Hippocampal formation (tissue), 2 donors: ENCODE measurements around the gene GRAMD2B.
A peak's percentile ranks its signal among the peaks of the same experiment; 100 is the strongest.

ENCODE experiments used
- DNase-seq, 2 donors: peaks; one replicate each; lab custom pipeline; 2025; lab: John Stamatoyannopoulos, UW

GRAMD2B gene

DNA sequence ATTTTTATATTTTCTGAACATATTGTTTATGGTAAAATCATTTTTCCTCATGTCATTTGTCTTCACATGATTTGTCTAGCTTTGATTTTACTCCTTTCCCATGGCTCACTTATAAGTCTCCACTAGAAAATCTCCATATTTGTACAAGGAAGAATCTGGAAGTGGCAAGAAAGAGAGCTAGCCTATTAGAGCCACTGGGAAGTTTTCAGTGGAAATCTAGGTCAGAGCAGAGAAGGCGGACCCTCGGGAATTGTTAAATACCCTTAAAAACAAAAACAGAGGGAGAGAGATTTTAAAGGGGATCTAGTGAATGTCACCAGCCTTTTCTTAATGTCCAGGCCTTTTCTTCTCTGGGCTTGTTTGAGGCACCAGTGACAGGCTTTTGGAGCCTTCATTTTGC, 56.6 kb downstream of the GRAMD2B start:
- DNase-seq, result no peak

DNA sequence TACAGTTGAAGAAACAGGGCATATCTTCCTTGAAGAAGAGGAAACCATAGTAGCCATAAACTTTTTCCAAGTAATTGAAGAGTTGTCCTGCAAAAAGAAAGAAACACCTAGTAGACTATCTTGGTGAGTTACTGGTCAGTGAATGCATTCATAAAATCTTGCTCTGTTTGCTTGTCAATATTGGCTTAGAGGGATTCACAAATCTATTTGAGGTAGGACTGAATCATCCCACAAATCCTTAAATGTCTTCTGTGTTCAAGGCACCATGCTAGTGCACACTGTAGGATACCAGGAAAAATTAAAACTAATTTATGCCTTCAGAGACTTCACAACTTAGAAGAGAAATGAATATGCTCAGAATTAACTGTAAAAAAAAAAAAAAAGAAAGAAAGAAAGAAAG, 57.6 kb downstream of the GRAMD2B start:
- DNase-seq, result no peak

DNA sequence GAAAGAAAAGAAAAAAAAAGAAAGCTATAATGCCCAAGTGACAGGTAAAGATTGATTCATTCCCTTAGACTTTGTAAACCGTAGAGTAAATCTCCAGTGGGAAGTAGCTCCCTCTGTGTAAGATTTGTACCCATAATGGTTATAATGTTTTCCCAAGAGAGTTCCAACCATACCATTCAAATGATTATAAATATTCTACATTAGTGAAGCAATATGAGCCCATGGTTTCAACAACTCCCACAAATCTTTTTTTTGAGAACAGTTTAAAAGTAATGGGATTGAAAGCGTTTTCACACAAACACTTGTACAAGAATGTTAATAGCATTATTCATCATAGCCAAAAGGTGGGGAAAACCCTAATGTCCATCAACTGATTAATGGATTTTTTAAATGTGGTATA, 58.0 kb downstream of the GRAMD2B start:
- DNase-seq, result no peak

DNA sequence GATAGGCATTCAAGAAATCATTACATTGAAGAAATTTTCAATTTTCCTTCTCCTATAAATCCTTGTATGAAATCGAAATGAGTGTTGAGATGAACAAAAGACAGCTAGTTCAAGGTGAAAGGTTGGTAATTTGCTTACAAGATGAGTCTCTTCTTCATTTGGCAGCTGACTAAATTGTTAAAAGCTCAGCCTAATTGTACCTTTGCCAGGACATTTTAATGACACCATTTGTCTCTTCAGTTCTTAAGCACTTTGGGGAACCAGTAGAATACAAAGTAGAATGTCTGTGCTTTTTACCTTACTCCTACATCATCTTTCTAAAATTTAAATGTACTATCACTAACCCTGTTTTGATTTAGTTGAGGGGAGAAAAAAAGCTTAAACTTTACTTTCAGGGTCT, 59.4 kb downstream of the GRAMD2B start:
- peak in 1 of 2 donors; percentile 16 for DNase-seq

DNA sequence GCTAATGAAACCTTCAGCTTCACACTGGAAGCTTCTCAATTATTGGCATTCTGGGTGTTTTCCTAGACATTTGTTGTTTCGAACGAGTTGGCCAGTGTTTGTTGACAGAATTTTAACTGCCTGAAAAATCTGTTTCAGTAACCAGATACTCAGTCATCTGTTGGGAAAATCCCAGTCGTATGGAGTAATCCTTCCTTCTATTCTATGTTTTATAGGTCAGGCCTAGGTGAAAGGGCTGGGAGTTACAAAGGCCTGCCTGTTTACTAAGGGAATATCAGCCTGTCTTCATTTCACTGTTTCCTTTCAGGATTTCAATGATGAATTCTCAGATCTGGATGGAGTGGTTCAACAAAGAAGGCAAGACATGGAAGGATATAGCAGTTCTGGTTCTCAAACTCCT, 59.9 kb downstream of the GRAMD2B start:
- DNase-seq, result no peak

DNA sequence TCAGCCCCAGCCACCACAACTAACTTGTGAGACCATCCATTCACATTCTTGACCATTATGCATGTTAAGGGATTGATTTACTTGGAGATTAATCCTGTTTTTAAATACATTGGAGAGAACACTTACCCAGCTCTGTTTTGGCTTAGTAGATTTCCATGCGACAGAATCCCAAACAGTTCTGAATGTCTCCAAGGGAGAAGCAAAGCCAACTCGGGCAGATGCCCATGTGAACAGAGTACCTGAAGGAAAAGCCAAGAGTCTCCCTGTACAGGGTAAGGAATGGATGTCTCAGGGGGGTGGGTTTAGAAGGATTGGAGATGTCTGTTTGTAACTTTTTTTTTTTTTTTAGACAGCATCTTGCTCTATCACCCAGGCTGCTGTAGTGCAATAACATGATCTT, 61.0 kb downstream of the GRAMD2B start:
- no peak for DNase-seq

DNA sequence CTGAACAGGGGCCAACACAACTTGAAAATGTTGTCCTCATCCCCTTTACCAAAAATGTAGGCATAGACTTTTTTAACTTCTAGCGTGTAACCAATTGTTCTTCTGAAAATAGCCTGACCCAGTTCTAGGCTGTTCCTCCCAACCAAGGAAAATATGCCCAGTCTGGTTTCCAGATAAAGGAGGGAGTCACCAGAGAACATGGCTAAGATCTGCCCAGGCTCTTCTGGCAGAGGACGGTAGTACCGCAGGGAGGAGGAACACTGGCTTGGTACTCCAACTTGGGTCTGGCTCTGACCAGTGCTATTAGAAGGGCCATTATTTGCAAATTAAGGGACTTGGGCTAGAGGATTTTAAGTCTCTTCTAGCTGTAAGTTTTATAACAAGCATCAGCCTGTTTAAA, 63.1 kb downstream of the GRAMD2B start:
- DNase-seq, result peak in 1 of 2 donors; percentile 72

DNA sequence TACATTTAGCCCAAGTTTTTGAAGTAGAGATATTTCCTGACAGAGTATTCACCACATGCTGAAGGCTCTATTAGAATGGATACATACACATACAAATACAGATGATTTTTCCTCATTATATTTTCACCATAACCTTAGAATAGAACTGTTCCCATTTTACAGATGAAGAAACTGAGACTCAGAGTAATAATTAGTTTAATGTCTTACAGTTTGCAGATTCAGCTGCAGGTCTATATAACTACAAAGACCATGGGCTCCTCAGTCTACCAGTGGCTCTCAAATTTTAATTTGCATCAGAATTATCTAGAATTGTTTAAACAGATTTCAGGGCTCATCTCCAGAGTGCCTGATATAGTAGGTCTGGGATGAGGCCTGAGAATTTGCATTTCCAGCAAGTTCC, 64.4 kb downstream of the GRAMD2B start:
- DNase-seq, result no peak

DNA sequence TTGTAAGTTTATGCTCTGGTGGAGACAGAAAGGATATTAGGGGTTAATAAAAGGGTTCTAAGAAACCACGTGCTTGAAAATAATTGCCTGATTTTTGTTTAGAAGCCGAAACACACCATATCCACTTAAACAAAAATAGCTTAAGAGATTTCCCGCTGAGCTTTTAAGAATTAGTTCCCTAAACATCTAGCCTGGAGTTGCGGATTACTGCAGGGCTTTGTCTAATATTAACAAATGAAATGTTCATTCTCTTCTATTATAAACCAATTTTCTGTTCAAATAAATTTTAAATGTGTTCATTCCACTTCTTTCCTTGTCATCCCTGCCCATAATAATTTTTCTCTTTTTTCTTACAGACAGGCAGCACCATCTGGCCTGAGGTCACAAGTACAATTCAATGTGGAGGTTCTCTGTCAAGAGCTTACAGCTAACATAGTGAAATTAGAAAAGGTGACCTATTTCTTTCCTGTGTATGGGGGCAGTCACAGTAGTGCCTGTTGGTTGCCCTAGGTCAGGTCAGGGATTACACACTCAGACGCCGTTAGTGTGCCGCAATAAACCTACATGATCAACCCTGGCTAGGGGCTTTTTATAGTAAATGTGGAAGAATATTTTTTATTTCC, 65.3 kb downstream of the GRAMD2B start:
- DNase-seq, result peak in 1 of 2 donors; percentile 27

DNA sequence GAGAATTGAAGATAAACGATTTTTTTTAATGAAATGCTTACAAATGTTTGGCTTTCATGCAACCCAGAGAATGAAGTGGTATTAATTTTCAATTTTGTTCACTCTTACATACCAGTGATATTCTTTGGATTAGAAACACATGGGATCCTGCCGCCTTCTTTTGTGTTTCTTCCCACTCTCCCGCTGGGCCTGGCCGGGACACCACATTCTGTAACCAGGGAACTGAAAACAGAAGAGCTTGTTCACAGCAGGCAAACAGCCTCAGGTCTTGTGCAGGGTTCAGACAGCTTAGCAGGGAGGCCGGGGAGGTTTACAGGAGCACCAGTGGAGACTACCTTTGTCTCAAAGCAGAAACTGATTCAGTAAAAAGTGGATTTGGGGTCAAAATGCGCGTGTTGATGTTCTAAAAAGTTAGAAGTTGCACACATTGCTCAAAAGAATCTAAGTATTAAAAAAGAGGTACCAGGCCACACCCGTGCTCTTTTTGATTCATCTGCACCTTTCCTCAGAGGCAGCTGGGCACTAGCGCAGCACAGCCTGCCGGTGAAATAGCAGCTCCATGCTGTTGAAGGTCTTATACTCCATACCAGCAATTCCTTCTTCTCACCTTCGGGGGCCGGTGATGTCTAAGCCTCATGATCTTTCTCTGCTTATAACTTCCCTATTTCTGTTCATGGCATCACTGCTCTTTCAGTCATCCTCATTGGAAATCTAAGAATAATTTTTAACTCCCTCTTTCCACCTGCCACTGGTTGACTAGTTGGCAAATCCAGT, 67.1 kb downstream of the GRAMD2B start:
- peak; percentile 28 to 31 for DNase-seq

DNA sequence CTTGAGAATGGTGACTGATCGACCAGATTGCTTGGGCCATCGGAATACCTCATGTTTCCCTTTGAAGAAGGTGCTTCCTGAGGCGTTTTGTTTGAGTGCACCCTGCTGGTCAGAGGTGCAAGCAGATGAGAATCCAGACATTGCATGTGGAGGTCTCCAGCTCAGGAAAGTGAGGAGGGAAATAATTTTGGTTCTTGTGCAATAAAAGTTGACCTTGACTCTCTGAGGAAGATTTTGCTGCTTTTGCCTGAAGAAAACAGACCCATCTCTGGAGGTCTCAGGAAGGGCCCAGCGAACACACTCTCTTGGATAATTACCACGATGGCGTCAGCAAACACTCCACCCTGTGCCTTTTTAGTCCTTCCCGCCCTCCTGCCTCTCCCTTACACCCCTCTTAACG, 69.7 kb downstream of the GRAMD2B start:
- no peak for DNase-seq

DNA sequence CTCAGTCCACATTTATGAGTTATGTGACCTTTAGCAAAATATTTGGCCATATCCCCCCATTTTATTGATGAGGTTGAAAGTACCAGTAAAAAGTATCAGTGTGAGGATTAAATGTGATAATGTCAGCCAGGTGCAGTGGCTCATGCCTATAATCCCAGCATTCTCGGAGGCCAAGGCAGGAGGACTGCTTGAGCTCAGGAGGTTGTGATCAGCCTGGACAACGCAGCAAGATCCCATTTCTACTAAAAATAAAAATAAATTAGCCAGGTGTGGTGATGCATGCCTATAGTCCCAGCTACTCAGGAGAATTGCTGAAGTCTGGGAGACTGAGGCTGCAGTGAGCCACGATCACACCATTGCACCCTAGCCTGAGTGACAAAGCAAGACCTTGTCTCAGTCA, 71.2 kb downstream of the GRAMD2B start:
- DNase-seq, result no peak

DNA sequence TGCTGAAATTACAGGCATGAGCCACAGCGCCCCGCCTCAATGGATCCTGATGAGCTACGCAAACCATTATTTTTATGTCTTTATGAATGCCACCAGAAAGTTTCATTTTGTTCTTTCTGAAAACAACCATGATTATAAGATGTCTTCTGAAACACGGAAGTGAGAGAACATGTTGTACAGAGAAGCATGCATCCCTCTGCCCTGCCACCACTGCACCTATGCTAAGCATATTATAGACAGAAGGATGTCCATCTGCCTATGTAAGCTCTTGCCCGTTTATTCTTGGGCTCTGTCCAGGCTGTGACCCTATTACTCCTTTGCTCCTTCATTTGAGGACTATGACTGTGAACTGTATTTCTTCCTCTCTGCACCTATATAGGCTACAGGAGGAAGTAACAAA, 74.3 kb downstream of the GRAMD2B start:
- DNase-seq, result no peak

DNA sequence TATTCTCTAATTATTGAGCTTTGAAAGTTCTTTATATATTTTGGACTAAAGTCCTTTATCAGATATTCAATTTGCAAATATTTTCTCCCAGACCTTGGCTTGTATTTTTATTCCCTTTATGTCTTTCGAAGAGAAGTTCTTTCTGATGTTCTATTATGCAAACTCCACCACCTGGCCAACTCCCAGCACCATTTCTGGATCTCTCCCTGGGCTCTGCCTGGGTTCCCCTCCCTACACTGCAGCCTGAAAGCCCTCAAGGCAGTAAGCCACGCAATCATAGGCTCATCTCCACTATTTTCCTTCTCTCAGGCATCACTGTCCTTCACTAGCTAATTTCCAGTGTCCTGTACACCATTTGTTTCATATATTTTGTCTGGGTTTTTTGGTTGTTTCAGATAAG, 76.1 kb downstream of the GRAMD2B start:
- DNase-seq, result no peak

DNA sequence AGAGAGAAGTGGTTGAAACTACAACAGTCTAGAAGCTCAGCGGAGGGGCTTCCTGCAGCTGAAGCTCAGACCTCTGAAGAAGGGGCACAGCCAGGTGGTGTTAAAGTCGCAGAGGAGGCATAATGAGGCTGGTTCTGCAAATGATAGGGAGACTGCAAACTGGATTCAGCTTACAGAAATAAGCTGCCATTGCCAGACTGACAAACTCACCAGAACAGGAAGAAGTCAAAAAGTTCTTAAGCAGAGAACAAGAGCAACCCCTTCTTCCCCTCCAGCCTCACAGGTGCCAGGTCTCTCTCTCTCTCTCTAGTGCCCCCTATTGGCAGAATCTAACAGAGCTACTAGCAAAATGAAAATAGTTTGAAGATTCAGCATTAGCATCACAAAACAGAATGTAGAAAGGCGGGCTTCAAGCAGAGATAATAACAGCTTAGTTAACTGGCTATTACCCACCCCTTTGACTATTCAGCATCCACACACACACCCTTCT, 76.7 kb downstream of the GRAMD2B start:
- DNase-seq, result no peak

DNA sequence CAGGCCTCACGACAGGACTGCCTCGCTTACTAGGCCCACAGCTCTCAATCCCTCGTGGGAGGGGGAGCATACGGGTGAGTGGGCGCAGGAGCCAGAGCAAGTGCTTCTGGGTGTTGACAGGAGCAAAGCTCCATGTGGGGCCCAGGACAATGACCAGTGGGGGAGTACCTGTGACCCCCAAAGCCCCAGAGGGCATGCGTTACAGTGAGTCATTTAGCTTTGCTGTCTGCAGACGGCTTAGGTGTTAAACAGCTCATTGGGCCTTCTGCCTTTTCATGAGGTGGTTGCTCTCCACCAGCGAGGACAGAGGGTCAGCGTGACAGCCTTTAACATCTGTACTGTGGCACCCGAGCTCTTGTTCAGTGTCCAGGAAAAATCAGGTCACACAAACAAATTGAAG, 78.2 kb downstream of the GRAMD2B start:
- DNase-seq, result no peak

DNA sequence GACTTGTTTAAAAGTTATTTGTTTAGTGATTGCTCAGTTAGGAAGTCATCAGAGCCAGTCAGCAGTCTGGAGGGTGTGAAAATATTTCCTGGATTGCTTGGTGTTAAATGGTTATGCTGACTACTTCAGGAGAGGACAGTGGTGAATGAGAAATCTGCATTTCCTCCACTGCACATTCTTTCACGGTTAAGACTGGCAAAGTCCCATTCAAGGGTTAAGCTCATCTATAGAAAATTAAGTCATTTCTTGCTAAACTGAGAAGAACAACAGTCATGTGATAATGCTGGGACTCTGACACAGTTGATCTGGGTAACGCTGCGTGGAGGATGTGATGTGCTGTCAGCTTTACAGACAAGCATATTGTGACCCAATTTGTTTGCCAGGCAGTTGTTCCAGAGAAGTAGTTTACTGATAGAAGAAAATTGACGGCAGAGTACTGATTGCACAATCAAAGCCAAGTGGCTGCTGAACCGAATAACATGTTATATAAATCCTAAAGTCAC, 80.4 kb downstream of the GRAMD2B start:
- DNase-seq, result no peak

DNA sequence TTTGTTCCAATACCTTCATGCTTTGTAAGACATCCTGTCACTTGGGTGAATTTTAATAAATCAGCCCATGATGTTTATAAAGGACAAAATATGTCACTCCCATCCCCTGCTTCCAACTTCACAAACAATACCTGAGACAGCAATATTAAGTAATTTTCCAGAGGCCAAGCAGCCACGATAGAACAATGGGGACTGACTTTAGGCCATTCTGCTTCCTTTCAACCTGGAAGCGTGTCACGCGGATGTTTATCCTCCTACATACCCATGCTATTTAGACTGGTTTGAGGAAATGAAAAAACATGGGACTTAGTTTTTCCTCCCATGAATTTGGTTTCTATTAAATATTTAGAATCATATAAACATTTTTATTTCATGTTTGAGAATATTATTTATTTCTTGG, 82.9 kb downstream of the GRAMD2B start:
- DNase-seq, result no peak

DNA sequence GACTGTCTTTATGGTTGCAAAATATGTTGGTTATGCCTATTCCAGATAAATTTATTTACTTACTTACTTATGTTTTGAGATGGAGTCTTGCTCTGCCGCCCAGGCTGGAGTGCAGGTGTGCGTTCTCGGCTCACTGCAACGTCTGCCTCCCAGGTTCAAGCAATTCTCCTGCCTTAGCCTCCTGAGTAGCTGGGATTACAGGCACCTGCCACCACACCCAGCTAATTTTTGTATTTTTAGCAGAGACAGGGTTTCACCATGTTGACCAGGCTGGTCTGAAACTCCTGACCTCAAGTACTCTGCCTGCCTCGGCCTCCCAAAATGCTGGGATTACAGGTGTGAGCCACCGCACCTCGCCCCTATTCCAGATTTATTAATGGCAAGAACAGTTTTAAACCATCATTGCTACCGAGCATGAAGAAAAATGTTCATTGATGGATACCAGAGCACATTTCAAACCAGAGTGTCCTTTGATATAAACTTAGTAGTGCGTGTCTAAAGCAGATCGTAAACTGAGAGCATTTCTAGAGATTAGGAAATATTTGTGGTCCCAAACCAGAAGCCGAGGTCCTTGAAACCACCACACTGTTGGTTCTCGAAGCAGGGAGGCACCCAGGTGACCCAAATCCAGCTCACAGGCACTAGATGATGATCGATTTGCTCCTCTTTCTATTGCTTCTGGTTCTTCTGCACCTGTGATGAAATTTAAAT, 85.2 kb downstream of the GRAMD2B start:
- DNase-seq, result no peak

DNA sequence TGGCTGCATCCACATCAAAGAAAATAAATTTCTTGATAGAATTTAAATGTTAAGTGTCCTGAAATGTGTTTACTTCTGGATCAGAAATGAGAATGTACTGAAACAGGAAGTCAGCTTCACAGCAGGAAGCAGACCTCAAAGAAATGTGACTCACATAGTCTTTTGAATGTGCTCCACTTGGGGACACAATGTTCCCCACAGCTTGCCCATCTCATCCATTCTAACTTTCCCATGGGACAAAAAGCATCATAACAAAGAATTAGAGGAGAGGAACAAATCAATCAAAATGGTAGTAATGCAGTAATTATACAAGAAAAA, 85.7 kb downstream of the GRAMD2B start:
- no peak for DNase-seq

DNA sequence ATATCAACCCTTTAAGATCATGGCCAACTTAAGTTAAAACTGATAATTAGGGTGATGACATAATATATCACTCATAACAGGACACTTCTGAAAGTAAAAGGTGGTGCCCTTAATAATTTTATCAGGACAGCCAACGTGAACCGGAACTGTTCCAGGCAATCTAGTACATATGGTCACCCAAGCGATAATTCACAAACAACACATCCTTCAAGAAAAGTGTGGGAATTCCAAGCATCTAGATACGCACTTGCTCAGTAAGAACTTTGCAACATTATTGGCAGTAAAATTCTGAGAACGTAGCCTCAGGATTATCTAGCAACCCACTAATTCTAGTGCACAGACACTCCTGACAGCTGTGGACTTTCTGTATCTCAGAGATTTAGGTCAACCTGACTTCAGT, 86.1 kb downstream of the GRAMD2B start:
- DNase-seq, result no peak

DNA sequence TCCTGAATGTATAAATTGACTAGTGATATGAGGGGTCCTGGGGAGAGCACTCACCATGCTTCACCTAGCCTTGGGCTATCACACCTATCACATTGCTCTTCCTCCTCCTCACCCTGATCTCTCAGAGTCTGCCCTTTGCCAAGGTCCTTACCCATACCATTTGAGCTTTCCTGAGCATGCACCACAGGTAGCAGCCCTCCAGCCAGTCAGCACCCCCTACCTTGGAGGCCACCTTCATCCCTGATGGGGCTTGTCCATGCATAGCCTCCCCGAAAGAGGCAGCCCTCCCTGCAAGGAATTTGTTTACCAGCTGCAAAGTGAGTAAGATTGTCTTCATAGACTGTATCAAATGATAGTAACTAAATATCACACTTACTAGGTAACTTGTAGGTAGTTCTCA, 88.8 kb downstream of the GRAMD2B start:
- no peak for DNase-seq

DNA sequence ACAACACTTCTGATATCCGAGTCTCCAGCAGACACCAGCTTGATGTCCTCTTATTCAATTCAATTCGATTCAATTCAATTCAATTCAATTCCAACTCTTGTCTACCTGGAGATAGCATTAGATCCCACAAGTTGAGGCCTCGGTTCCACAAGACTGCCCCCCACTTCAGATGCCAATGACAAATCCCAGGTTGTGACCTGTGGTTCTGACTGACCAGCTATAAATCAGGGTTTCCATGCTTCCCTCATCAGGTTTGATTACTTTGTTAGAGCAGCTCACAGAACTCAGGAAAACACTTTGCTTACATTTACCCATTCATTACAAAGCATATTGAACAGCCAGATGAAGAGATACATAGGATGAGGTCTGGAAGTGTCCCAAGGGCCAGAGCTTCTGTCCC, 89.2 kb downstream of the GRAMD2B start:
- no peak for DNase-seq
